ENCODE results near the gene SLC26A9. TPM values are rescaled to one million over a fixed set of nuclear protein-coding genes. Genes with fewer than 3 reads are reported as not detected.

The SLC26A9 gene, protein sequence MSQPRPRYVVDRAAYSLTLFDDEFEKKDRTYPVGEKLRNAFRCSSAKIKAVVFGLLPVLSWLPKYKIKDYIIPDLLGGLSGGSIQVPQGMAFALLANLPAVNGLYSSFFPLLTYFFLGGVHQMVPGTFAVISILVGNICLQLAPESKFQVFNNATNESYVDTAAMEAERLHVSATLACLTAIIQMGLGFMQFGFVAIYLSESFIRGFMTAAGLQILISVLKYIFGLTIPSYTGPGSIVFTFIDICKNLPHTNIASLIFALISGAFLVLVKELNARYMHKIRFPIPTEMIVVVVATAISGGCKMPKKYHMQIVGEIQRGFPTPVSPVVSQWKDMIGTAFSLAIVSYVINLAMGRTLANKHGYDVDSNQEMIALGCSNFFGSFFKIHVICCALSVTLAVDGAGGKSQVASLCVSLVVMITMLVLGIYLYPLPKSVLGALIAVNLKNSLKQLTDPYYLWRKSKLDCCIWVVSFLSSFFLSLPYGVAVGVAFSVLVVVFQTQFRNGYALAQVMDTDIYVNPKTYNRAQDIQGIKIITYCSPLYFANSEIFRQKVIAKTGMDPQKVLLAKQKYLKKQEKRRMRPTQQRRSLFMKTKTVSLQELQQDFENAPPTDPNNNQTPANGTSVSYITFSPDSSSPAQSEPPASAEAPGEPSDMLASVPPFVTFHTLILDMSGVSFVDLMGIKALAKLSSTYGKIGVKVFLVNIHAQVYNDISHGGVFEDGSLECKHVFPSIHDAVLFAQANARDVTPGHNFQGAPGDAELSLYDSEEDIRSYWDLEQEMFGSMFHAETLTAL
- not detected in 2 replicates for total RNA-seq

GRCh38 chr1:205943245-205943644 lies at the start of gene SLC26A9:
SLC26A9 (minus strand) TSS chr1:205943456; CDS start chr1:205935820, 7,636 bp downstream.

Other genes with a start within 250 kb of the SLC26A9 start
- 65.3 and 89.8 TPM in 2 replicates for gene NUCKS1, start 193.3 kb downstream of the SLC26A9 start, total RNA-seq
- gene RAB29, start 168.0 kb downstream of the SLC26A9 start, total RNA-seq = 4.3 and 5.5 TPM in 2 replicates
- gene SLC41A1, start 130.3 kb downstream of the SLC26A9 start, total RNA-seq = 10.1 and 13.4 TPM in 2 replicates
- gene PM20D1, start 93.3 kb downstream of the SLC26A9 start, total RNA-seq = under 0.01 TPM in 1 of 2 replicates, not detected in the other
- gene RAB7B, start 59.9 kb upstream of the SLC26A9 start, total RNA-seq = 3.2 and 3.4 TPM in 2 replicates
- not detected in 2 replicates for gene CTSE, start 80.4 kb upstream of the SLC26A9 start, total RNA-seq
- gene RHEX, start 109.7 kb upstream of the SLC26A9 start, total RNA-seq = not detected in 2 replicates
- gene AVPR1B, start 173.9 kb upstream of the SLC26A9 start, total RNA-seq = not detected in 2 replicates

Measured in bronchus fibroblast of lung (primary cell).